Brain microvascular endothelial cell (primary cell): Measurements from ENCODE around the gene MRPL55.

Experiments used
- DNase-seq: peaks from one replicate; pipeline ENCODE4 v3.0.0-alpha.2; 2020
- H3K27ac ChIP-seq: fragments of 250-450 bp; sonication (Bioruptor Pico); 2 replicates; pipeline ENCODE4 v1.5.1; 2020; ENCODE audit warnings: mild to moderate bottlenecking, moderate library complexity
- H3K27me3 ChIP-seq: fragments of 250-450 bp; sonication (Bioruptor Pico); replicated peaks from 2 replicates; pipeline ENCODE4 v1.5.1; 2020; ENCODE audit warnings: mild to moderate bottlenecking
- H3K36me3 ChIP-seq: fragments of 250-450 bp; sonication (Bioruptor Pico); replicated peaks from 2 replicates; pipeline ENCODE4 v1.5.1; 2020; ENCODE audit warnings: mild to moderate bottlenecking
- H3K4me3 ChIP-seq: 2 replicates; pipeline ENCODE4 v1.5.1; 2011; ENCODE audit warnings: low read depth, mild to moderate bottlenecking, control low read depth, low read length, moderate library complexity
- in situ Hi-C: cut with HindIII; loops from 2 replicates; pipeline ENCODE4 v1.10.0; 2017; ENCODE audit warnings: low sequenced_read_pairs, low pct_ligation_motif_present
- TF ChIP-seq, protein P1 (sequence below): IDR thresholded peaks from 2 replicates; pipeline ENCODE4 v1.5.1; 2011; ENCODE audit warnings: low read depth, mild to moderate bottlenecking, moderate library complexity, low read length, control low read depth, inconsistent platforms; ENCODE audit errors: missing control alignments

The MRPL55 gene

DNA sequence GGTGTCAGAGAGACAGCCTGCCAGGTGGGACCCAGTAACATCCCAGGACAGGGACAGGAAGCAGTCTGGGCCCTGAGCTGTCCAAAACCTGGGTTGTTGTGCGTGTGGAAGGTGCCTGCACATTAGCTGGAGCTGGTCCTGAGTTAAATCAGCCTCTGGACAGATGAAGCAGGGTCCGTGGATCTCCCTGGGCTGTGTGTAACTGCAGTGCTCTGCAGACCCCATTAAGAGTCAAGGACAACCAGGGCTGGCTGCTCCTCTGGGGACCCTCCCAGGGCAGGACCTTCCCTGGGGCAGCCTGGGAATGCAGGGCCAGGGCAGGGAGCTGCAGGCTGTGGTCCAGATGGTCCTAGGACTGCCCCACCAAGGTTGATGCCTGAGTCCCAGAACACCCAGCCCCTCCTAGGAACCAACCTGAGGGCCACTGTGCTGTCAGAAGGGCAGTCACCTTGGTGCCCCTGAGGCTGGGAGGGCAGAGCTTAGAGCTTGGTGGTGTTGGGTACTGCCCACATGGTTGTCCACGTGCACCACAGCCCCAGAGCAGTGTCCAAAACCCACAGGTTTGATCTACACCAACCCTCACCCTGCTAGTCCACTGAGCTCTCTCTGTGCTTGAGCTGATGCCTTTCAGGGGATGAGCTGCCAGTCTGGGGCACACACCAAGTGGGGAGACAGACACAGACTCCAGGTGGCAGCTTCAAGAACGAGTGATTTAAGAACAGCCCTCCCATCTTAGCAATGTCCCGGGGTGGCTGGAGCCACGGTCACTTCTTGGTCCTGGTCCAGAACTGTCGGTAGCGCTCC, 2.9 kb downstream of the MRPL55 start:
- DNase-seq: no peak
- H3K27me3 ChIP-seq: no peaks in the 10 kb centered on the region
- peaks cover 6% of the 10 kb centered on the region for H3K36me3 ChIP-seq
- TF ChIP-seq, protein P1, sequence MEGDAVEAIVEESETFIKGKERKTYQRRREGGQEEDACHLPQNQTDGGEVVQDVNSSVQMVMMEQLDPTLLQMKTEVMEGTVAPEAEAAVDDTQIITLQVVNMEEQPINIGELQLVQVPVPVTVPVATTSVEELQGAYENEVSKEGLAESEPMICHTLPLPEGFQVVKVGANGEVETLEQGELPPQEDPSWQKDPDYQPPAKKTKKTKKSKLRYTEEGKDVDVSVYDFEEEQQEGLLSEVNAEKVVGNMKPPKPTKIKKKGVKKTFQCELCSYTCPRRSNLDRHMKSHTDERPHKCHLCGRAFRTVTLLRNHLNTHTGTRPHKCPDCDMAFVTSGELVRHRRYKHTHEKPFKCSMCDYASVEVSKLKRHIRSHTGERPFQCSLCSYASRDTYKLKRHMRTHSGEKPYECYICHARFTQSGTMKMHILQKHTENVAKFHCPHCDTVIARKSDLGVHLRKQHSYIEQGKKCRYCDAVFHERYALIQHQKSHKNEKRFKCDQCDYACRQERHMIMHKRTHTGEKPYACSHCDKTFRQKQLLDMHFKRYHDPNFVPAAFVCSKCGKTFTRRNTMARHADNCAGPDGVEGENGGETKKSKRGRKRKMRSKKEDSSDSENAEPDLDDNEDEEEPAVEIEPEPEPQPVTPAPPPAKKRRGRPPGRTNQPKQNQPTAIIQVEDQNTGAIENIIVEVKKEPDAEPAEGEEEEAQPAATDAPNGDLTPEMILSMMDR: no peak
- H3K4me3 ChIP-seq: no peak overlapping the region
- H3K27ac ChIP-seq: no peak overlapping the region
- in situ Hi-C loops: no loop called here

DNA sequence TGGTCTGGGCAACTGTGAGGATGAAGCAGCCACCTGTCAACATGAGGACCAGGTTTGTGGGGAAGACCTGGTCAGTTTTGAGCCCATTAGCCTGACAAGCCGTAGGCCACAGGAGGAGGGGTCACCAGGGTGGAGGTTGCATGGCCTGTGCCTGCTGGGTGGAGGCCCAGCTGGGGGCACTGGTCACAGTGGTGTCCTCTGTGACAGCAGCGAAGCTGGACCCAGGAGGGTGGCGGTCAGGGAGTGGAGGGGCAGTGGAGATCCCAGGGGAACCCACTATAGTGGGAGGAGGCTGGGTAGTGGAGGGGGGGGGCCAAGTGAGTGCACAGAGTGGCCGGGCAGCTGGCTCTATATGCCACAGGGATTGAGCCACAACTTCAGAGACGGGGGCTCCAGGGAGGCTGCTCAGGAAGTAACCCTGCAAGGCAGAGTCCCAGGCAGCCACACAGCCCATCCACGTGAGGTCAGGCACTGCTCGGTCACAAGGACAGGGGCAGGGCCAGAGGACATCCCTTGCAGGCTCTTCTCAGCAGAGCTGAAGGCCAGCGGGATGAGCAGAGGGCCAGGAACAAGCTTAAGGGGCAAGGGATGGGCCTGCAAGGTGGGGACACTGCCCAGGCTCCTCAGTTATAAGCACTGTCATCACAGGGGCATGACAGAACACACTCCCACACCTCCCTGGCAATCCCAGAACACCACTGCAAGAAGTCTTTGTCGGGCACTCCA, 3.7 kb downstream of the MRPL55 start:
- TF ChIP-seq, protein P1: no peak
- Histone ChIP-seq H3K4me3 (no peak overlapping the region), H3K27me3 (no peaks in the 10 kb centered on the region), H3K27ac (no peak overlapping the region), H3K36me3 (peaks cover 11% of the 10 kb centered on the region)
- in situ Hi-C loops: no loop called here
- DNase-seq: no peak

DNA sequence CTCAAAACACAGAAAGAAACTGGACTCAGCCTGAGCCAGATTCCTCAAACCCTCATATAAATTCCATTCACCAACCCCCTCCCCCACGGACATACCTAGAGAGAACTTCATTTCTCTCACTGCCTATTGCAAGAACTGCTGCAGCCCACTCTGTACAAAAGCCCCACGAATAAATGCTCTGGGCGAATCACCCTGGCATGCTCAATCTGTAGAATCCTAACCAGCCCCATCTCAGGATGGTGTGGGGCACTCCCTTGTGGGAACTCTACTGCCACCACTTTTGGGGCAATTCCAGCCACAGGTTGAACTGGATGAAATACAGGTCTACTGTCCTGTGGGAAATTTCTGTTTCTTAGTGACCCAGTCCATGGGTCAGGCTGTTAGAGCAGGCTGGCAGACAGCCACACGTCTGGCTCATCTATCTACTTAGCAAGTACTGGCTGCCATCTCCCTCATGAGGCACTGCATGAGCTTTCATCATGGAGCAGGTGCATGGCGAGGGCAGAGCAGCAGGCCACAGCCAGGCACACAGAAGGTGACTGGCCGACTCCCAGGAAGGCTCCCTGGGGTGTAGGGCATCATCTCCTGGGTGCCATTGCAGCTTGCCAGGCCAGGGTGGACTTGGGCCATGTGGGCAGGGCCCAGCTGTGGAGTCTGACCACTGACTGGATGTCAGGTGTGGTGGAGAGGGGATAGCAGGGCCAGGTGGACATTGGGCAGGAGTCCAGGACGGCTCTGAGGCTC, 4.4 kb downstream of the MRPL55 start:
- no peak overlapping the region for H3K4me3 ChIP-seq
- no peaks in the 10 kb centered on the region for H3K27me3 ChIP-seq
- peaks cover 18% of the 10 kb centered on the region for H3K36me3 ChIP-seq
- DNase-seq: no peak
- in situ Hi-C loops: no loop called here
- H3K27ac ChIP-seq: no peak overlapping the region
- TF ChIP-seq, protein P1: no peak

DNA sequence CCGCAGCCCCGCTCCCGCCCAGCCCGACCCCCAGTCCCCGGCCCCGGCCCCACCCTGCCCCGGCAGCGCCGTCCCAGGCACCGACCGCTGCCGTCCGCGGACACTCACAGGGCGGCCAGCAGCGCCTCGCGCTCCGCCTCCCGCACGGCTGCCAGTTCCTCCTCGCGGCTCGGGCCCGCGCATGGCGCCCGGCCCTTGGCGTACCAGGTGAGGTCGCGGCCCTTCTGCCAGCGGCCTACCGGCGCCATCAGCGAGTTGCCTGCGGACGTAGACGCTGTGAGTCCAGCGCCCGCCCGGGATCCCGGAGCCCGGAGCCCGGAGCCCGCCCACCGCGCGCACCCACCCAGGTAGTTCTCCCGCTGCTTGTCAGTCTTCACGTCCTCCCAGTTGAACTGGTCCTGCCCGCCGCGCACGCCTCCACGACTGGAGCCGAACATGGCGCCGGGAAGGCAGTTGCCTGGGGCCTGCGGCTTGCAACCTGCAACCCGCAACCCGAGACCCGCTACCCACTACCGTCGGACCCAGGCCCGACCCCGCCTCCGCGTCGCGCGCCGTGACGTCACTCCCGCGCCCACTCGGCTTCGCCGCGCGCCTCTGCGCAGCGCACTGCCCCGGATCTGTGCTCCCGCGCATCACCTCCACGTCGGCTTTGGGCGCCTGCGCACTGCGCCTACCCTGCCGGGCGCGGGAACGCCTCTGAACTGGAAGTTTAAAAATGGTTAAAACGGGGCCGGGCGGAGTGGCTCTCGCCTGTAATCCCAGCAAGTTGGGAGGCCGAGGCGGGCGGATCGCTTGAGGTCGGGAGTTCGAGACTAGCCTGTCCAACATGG, 6.1 kb downstream of the MRPL55 start, which contains the start of gene C1orf35:
Gene C1orf35, minus strand, starts transcription at position 535 of the 830 bp plus-strand sequence. Its CDS starts 98 bp downstream, at position 437.
- H3K27ac ChIP-seq: peak within 1 kb of the TSS; percentile 45
- peaks cover 35% of the 10 kb centered on the region for H3K36me3 ChIP-seq
- TF ChIP-seq, protein P1: no peak
- peak within 1 kb of the TSS; percentile 87 for H3K4me3 ChIP-seq
- DNase-seq: peak; percentile 87
- H3K27me3 ChIP-seq: no peaks in the 10 kb centered on the region
- in situ Hi-C loops: no loop called here
